HG03196 (cell line): Measurements from ENCODE around the gene LFNG.

Experiments
- ATAC-seq: cut with Tn5 transposase; IDR thresholded peaks from one replicate; pipeline ENCODE4 v1.9.1; 2021; ENCODE audit not compliant: unreplicated experiment

Gene LFNG

DNA sequence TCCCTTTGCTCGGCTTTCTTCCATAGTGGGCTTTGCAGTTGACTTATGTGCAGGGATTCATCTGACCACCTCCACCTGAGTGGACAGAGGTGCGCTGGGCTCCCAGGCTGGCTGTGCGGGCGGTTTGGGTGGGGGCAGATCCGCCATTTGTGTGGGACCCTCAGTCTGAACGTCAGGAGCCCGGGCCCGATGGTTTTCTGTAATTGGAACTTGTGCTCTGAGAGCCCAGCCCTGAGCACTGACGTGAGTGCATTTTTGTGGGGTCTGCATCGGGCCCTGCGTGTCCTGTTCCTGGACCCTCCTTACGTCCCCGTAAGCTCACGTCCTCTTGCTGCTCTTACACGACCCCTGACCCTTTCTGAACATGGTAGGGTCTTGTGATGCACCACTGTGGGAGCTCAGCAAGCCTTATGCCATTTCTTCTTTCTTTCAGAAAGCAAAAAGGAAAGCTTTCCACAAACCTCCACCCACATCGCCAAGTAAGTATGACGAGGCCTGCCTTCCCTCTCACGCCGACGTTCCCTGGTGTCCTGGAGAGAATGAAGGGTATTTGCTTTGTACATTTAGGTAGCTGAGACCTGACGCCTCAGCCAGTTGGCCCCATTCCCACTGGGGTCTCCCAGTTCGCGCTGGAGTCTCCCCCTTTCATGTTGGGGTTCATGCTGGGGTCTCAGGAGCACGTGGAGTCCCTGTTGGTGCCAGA lies 49.1 kb downstream of the LFNG start:
- ATAC-seq: no peak

DNA sequence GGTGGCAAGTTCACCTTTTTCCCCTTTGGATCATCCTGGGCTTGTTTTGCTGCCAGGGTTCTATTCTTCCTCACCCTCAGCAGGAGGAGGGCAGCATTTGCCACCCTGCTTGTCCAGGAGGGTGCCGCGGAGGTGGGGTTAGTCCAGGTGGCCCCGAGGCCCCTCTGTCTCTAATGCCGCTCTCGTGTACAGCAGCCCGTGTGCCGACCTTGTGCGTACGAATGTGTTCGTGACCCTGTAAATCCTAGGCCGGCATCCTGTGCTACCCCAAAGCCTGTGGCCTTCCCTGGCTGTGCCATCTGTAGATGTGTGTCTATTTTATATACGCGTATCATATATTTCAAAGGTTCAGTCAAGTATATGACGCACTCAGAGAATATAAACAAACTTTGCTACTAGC lies 49.8 kb downstream of the LFNG start:
- no peak for ATAC-seq

DNA sequence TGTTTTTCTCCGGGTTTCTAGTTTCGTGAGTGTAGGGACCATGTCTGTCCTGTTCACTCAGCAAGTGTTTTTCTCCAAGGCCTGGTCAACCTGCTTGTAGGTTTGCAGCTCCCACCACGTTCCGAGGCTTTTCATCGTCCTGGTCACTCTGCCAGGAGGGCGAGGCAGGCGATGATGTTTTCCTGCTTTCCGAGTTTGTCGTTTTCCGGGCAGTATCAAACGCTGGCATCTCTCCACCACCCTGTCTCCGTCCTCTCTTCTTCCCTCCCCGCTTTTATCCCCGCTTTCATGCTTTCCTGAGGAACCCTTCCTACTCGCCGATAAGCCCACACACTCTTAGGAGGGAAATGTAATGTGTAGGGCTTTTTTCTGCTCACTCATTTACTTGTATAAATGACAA lies 50.4 kb downstream of the LFNG start:
- ATAC-seq: no peak

DNA sequence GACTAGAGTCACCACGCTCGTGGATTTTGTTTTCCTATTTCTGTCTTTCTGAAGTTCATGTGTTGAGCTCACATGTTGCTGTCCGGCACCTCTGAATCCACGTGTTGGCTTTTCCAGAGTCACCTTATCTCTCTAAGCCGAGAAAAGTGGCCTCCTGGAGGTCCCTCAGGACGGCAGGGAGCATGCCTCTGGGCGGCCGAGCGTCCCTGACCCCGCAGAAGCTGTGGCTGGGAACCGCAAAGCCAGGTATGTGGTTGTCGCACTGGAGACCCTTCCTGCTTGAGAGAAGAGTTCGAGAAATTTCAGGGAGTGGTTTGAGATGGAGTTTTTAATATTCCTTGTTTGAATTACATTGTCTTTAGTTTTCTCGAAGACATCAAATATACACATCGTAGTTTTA lies 51.8 kb downstream of the LFNG start:
- no peak for ATAC-seq

DNA sequence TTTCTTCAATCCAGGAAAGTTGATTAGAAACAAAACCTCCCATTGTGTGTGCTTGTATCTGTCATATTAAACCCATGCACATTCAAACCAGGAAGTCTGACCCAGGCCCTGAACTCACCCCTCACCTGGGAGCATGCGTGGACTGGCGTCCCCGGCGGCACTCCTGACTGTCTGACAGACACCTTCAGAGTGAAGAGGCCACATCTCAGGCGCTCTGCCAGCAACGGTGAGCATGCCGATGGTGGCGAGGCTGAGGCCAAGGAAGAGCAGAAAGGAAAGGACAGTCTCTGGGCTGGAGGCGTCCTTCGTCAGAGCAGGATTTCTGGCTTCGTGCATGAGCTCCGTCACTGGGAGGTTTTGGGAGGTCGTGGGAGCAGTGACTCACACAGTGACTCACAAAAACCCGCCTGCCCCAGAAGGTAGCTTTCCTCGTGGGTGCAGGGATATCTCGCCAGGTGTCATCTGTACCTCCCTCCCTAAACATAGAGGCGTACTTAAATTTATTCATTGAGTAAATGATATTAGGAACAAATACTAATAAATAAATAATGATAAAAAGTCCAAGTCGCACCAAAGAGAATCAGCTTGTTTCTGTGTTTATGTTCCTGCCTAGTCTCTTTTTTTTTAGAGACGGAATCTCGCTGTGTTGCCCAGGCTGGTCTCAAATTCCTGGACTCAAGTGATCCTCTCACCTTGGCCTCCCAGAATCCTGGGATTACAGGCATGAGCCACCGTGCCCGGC lies 52.7 kb downstream of the LFNG start:
- no peak for ATAC-seq

DNA sequence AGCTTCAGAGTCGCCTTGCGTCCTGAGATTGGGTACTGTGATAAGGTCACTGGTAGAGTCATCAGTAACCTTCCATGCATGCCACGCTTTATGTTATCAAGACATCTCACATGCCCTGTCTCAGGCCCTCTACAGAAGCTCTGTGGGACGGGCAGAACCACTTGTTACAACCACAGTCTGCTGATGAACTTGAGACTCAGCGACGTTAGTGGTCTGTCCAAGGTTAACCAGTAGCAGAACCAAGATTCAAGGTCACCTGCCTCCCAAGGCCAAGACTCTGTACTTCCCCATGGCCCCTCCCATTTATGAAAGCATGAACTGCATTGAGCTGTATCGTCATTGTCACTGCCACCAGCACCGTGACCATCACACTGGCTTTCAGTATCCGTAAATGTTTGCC lies 54.2 kb downstream of the LFNG start:
- ATAC-seq: no peak

DNA sequence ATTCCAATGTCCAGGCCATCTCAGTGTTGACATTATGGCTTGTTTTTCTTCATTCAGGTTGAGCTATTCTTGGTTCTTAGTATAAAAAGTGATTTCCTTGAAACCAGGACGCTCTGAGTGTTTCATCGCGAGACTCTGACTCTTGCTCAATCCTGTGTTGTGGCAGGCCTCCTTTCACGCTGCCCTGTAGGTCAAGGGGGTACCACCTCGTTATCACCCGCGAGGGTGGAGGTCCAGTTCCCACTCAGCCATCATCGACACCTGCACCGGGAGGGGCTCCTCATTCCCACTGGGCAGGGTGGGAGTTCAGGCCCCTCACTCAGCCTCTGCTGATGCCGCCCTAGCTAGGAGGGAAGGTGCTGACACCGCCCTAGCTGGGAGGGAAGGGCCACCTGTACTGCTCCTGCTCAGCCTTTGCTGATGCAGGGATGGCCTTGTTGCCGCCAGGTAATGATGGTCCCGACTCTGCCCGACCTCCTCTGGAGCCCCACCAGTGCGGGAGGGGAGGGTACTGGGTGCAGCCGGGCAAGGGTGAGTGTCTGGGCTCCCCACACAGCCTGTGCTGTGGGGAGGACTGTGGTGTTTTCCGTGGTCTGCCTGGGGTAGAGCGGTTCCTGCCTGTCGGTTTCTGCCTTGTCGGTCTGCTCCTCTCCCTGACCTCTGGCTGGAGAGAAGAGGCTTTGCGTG lies 55.6 kb downstream of the LFNG start:
- ATAC-seq: no peak

DNA sequence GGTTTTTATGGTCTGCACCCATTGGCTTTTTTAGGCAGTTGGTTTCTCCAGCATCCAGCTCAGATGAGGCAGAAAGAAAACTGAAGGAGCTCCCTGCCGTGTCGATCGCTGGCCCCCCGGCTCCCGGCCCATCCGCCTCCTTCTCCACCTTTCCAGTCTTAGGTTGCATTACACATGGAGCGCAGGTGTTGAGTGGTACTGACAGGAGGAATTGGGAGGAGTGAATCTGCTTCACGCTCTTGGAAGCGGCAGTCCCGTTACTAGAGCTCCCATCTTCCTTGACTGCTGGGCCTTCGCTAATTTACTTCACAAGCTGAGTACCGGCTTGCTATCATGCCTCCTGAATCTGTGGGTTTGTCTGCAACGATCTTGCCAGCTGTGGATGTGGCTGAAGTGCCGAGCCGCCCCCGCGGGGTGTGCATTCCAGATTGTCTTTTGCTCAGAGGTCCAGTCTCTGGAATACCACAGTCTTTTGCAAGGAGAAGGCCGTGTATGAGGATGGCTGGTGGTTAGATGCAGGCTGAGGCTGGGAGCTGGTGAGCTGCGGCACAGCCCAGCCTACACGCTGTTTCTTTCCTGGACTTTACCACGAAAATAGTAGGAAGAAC lies 56.3 kb downstream of the LFNG start:
- no peak for ATAC-seq

DNA sequence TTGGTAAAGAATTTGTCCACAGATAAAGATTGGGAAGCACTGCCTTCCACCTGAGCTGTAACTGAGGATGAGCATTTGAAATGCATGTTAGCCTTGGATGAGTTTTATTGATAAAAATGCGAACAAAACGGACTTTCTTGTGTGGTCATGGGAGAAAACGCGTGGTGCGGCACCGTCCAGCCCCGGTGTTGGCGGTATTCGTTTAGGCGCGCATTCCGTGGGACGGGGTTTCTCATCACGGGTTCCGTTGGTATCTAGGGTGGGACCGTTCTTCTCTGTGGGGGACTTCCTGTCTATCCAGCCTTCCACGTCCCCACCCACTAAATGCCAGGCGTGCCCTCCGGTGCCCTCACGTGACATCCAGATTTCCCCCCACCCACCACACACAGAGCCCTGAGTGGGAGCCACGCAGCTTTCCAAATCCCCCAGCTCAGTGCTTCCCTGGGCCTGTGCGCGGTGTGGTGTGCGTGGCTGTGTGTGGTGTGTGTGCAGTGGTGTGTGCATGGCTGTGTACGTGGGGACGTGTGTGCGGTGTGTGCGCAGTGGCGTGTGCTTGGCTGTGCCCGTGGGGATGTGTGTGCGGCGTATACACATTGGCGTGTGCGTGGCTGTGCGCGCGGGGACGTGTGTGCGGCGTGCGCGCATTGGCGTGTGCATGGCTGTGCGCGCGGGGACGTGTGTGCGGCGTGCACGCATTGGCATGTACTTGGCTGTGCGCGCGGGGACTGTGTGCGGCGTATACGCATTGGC lies 57.3 kb downstream of the LFNG start:
- ATAC-seq: no peak
